Measurements from ENCODE around the gene KATNAL2.

- TF ChIP-seq POLR2A (IDR thresholded peaks at IDR 0.05) (no peak), CTCF (IDR thresholded peaks at IDR 0.05) (no peak)
Observed at GRCh38 chr18:46939337-46939963, 22.0 kb downstream of the KATNAL2 start.
